Central memory CD8-positive, alpha-beta T cell (primary cell): ENCODE measurements around the gene TYMP.
A peak's percentile ranks its signal among the peaks of the same experiment; 100 is the strongest.

Source experiments
- ATAC-seq: fragments of 150-1000 bp; cut with Tn5 transposase; replicated peaks from 2 replicates; pipeline ENCODE4 v1.10.0; 2022; ENCODE audit warnings: mild to moderate bottlenecking, moderate FRiP score, moderate number of reproducible peaks; ENCODE audit not compliant: poor library complexity, severe bottlenecking; ENCODE audit errors: extremely low read depth
- DNase-seq, 2 donors: peaks; one replicate each; pipeline ENCODE4 v3.0.0; 2021; ENCODE audit warnings: low spot score in 2 of 2
- H3K27ac Mint-ChIP-seq: one replicate; pipeline ENCODE4 v1.8.0; 2022; ENCODE audit warnings: low read depth, mild to moderate bottlenecking, moderate library complexity, mixed read lengths
- H3K27me3 Mint-ChIP-seq: one replicate; pipeline ENCODE4 v1.8.0; 2022; ENCODE audit warnings: mixed read lengths
- H3K36me3 Mint-ChIP-seq: one replicate; pipeline ENCODE4 v1.8.0; 2022; ENCODE audit warnings: mild to moderate bottlenecking, moderate library complexity, mixed read lengths; ENCODE audit not compliant: insufficient read depth
- H3K4me1 Mint-ChIP-seq: one replicate; pipeline ENCODE4 v1.8.0; 2022; ENCODE audit warnings: mixed read lengths
- H3K4me3 Mint-ChIP-seq: one replicate; pipeline ENCODE4 v1.8.0; 2022; ENCODE audit warnings: mild to moderate bottlenecking, moderate library complexity, mixed read lengths
- H3K9me3 Mint-ChIP-seq: one replicate; pipeline ENCODE4 v1.8.0; 2022; ENCODE audit warnings: mixed read lengths

Gene TYMP

GRCh38 chr22:50570861-50571260 lies 41.0 kb upstream of the TYMP start:
- no peak for ATAC-seq
- peaks cover 9% of the 10 kb centered on the region for H3K36me3 Mint-ChIP-seq
- H3K27ac Mint-ChIP-seq: no peak overlapping the region
- H3K9me3 Mint-ChIP-seq: no peaks in the 10 kb centered on the region
- H3K4me1 Mint-ChIP-seq: no peaks in the 10 kb centered on the region
- no peak overlapping the region for H3K4me3 Mint-ChIP-seq
- no peaks in the 10 kb centered on the region for H3K27me3 Mint-ChIP-seq
- no peak for DNase-seq

DNA sequence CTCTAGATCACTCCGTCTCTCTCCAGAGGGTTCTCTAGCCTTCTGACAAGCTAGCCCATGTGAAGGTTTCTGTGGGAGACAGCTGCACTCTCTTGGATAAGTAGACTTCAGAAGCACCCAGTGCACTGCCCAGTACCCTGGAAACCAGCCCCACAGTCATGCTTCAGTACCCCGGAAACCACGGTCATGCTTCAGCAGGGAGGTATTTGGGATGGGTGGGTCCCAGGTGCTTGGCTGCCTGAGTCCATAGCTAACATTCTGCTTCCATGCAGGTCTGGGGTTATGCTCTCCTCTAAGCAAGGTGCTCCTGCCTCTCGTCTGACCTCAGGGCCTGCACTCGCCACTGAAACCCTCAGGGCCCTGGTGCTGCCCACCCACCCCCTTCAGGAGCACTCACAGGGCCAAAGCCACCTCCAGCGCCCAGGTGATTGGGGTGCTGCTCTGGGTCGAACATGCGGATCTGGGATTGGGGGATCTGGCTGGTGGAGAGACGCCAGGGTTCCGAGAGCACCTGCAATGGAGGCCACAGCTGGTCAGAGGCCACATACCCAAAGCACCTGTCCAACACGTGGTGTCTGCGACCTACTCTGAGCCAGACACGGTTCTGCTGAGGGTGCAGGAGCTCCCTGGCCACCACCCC lies 40.2 kb upstream of the TYMP start:
- Mint-ChIP-seq H3K27ac (no peak overlapping the region), H3K4me3 (no peak overlapping the region), H3K27me3 (no peaks in the 10 kb centered on the region), H3K36me3 (peaks cover 9% of the 10 kb centered on the region), H3K4me1 (no peaks in the 10 kb centered on the region), H3K9me3 (no peaks in the 10 kb centered on the region)
- DNase-seq (no peak), ATAC-seq (no peak)

- no peaks in the 10 kb centered on the region for H3K27me3 Mint-ChIP-seq
- no peak for DNase-seq
- ATAC-seq: no peak
- H3K9me3 Mint-ChIP-seq: no peaks in the 10 kb centered on the region
- peaks cover 6% of the 10 kb centered on the region for H3K36me3 Mint-ChIP-seq
- H3K4me3 Mint-ChIP-seq: no peak overlapping the region
- H3K27ac Mint-ChIP-seq: no peak overlapping the region
- H3K4me1 Mint-ChIP-seq: no peaks in the 10 kb centered on the region
Observed at GRCh38 chr22:50569041-50569459, 39.2 kb upstream of the TYMP start.

GRCh38 chr22:50568626-50569025 lies 38.8 kb upstream of the TYMP start:
- H3K4me1 Mint-ChIP-seq: peaks cover under 1% of the 10 kb centered on the region
- H3K27me3 Mint-ChIP-seq: no peaks in the 10 kb centered on the region

DNA sequence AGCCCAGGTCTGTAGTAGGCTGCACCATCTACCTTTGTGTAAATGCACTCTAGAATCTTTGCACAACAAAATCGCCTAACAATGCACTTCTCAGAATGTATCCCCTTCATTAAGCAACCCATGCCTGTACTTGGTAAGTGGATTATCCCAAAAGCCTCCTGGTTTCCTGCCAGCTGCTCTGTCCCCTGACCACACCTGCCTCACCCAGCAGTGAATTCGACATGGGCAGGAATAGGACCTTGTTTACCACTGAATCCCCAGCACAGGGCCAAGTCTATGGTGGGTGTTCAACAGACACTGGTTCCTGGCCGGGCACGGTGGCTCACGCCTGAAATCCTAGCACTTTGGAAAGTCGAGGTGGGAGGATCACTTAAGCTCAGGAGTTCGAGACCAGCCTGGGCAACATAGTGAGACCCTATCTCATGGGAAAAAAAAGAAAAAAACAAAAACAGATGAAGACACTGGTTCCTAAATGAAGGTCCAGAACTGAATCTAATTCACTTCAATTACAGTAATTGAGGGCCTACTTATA lies 38.0 kb upstream of the TYMP start:
- Mint-ChIP-seq H3K4me1 (peaks cover 9% of the 10 kb centered on the region), H3K27me3 (no peaks in the 10 kb centered on the region), H3K27ac (no peak overlapping the region), H3K4me3 (no peak overlapping the region), H3K36me3 (peaks cover 7% of the 10 kb centered on the region), H3K9me3 (no peaks in the 10 kb centered on the region)
- no peak for ATAC-seq
- no peak for DNase-seq

More at GRCh38 chr22:50568626-50569025, 38.8 kb upstream of the TYMP start:
- Mint-ChIP-seq H3K27ac (no peak overlapping the region), H3K36me3 (peaks cover 6% of the 10 kb centered on the region), H3K4me3 (no peak overlapping the region), H3K9me3 (no peaks in the 10 kb centered on the region)
- ATAC-seq (no peak), DNase-seq (no peak)

GRCh38 chr22:50564289-50564688 lies 34.5 kb upstream of the TYMP start:
- ATAC-seq: no peak
- H3K36me3 Mint-ChIP-seq: peaks cover 4% of the 10 kb centered on the region
- no peak overlapping the region for H3K27ac Mint-ChIP-seq
- no peaks in the 10 kb centered on the region for H3K27me3 Mint-ChIP-seq
- no peak for DNase-seq
- no peak overlapping the region for H3K4me3 Mint-ChIP-seq
- H3K4me1 Mint-ChIP-seq: peaks cover 24% of the 10 kb centered on the region
- no peaks in the 10 kb centered on the region for H3K9me3 Mint-ChIP-seq

- peaks cover 4% of the 10 kb centered on the region for H3K36me3 Mint-ChIP-seq
- H3K4me3 Mint-ChIP-seq: peak overlapping the region; percentile 86
- ATAC-seq (no peak), DNase-seq (no peak)
- H3K27ac Mint-ChIP-seq: peak overlapping the region; percentile 56
- no peaks in the 10 kb centered on the region for H3K27me3 Mint-ChIP-seq
- no peaks in the 10 kb centered on the region for H3K9me3 Mint-ChIP-seq
- H3K4me1 Mint-ChIP-seq: peaks cover 24% of the 10 kb centered on the region
Observed at GRCh38 chr22:50563413-50564160, 33.8 kb upstream of the TYMP start.

DNA sequence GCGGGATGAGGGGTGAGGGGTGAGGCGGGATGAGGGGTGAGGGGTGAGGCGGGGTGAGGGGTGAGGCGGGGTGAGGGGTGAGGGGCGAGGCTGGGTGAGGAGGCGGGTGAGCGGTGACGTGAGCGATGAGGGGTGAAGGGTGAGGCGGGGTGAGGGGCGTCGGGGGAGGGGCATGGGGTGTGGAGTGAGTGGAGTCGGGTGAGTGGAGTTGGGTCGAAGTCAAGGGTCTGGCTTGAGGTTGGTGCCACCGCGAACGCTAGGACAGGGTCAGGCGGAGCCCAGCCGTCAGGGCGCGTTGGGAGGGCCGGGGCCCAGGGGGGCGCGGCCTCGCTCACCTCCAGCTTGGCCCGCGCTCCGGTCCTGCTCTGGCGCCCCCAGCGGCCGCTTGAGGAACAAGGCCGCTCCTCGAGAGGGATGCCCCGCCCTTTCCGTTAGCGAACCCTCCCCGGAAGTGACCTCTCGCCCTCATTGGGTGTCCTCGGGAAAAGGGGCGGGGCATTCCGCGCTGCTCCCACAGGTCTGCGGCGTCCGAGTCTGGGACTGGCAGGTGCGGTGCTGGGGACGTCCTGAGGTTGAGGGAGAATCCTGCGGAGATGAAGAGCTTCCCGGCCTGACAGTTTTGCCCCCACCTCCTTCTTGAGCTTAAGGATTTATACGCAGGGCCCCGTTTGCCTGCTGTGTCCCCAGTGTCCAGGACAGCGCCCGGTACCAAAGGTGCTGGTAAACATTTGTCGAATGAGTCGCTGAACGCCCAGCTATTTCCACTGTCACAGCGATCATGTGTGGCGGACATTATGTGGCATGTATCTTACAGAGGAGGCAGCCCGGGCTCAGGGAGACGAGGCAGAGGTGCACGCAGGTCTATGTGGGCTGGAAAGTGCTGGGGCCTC lies 33.0 kb upstream of the TYMP start, which contains the start of gene SYCE3:
TSS of gene SYCE3 (minus strand) at position 397 of the 890 bp plus-strand sequence. CDS start 6,514 bp downstream, outside the sequence.
- Mint-ChIP-seq H3K4me3 (peak within 1 kb of the TSS; percentile 86), H3K27me3 (no peaks in the 10 kb centered on the region), H3K36me3 (peaks cover 3% of the 10 kb centered on the region), H3K9me3 (no peaks in the 10 kb centered on the region), H3K27ac (peak within 1 kb of the TSS; percentile 93), H3K4me1 (peaks cover 24% of the 10 kb centered on the region)
- peak; percentile 90 for ATAC-seq
- DNase-seq: peak; percentile 95 to 98

DNA sequence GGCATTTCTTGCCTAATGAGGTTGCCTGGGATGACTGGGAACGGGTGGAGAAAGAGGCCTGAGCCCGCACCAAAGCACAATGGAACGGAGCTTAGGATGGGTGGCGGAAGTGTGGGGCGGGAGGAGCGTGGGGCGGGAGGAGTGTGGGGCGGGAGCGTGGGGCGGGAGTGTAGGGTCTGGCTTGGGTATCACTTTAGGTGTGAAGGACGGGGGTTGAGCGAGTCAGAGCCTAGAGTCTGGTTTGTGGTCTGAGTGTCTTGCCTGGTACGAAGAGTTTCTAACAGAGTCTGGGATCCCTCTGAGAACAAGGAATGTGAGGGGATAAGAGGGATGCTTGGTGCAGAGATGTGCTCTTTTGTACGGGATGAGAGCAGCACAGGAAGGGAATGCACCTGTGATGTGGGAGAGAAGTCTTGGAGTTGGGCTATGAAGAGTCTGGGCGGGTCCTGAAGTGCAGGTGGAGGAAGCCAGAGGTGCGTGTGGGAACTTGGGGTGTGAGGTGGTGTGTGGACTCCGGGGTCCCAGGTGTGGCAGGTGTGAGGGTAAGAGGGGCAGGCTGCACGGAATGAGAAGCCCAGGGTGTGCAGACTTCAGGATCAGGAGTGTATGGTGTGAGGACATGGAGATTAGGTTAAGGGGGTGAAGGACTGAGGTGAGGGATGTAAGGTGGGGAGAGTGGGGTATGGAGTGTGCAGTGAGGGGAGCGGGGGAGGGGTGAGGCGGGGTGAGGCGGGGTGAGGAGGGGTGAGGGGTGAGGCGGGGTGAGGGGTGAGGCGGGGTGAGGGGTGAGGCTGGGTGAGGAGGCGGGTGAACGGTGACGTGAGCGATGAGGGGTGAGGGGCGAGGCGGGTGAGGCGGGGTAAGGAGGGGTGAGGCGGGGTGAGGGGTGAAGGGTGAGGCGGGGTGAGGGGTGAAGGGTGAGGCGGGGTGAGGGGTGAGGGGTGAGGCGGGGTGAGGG lies 31.9 kb upstream of the TYMP start:
- peak overlapping the region; percentile 68 for H3K4me3 Mint-ChIP-seq
- H3K9me3 Mint-ChIP-seq: no peaks in the 10 kb centered on the region
- peak; percentile 45 for ATAC-seq
- H3K36me3 Mint-ChIP-seq: peaks cover 3% of the 10 kb centered on the region
- H3K27ac Mint-ChIP-seq: peak overlapping the region; percentile 93
- no peaks in the 10 kb centered on the region for H3K27me3 Mint-ChIP-seq
- DNase-seq: no peak
- peaks cover 24% of the 10 kb centered on the region for H3K4me1 Mint-ChIP-seq

GRCh38 chr22:50560034-50560433 lies 30.2 kb upstream of the TYMP start:
- peaks cover 6% of the 10 kb centered on the region for H3K36me3 Mint-ChIP-seq
- ATAC-seq (no peak), DNase-seq (no peak)
- no peaks in the 10 kb centered on the region for H3K27me3 Mint-ChIP-seq
- H3K4me3 Mint-ChIP-seq: no peak overlapping the region
- H3K9me3 Mint-ChIP-seq: no peaks in the 10 kb centered on the region
- peaks cover 24% of the 10 kb centered on the region for H3K4me1 Mint-ChIP-seq
- no peak overlapping the region for H3K27ac Mint-ChIP-seq

- H3K9me3 Mint-ChIP-seq: no peaks in the 10 kb centered on the region
- H3K4me3 Mint-ChIP-seq: no peak overlapping the region
- peaks cover 3% of the 10 kb centered on the region for H3K36me3 Mint-ChIP-seq
- DNase-seq (no peak), ATAC-seq (no peak)
- H3K27ac Mint-ChIP-seq: no peak overlapping the region
- peaks cover 10% of the 10 kb centered on the region for H3K4me1 Mint-ChIP-seq
- no peaks in the 10 kb centered on the region for H3K27me3 Mint-ChIP-seq
Observed at GRCh38 chr22:50556703-50557102, 26.9 kb upstream of the TYMP start.
